Skeletal muscle tissue (tissue), 4 donors: ENCODE data around the gene NOBOX. TPM values are rescaled to one million over a fixed set of nuclear protein-coding genes. Genes with fewer than 3 reads are reported as not detected.
"Not testable (repeated sequence)": the region's sequence is repeated elsewhere in the genome, so short reads cannot be mapped to it uniquely, and the experiment has no call there.

Experiments
- H3K27ac ChIP-seq: one replicate; pipeline ENCODE4 v1.7.0; 2013; ENCODE audit warnings: mild to moderate bottlenecking, low read depth, low read length, inconsistent platforms
- H3K27me3 ChIP-seq, 3 donors: one replicate each; pipeline ENCODE4 v1.7.0; 2013; ENCODE audit warnings: low read length in 3 of 3; ENCODE audit not compliant: control insufficient read depth in 3 of 3, insufficient read depth in 3 of 3
- H3K36me3 ChIP-seq, 3 donors: one replicate each; pipeline ENCODE4 v1.7.0; 2013; ENCODE audit warnings: low read length in 3 of 3; ENCODE audit not compliant: control insufficient read depth in 3 of 3, insufficient read depth in 3 of 3
- H3K4me1 ChIP-seq, 3 donors: one replicate each; pipeline ENCODE4 v1.7.0; 2013; ENCODE audit warnings: low read length in 3 of 3, mild to moderate bottlenecking in 3 of 3; ENCODE audit not compliant: control insufficient read depth in 3 of 3, insufficient read depth in 3 of 3
- H3K4me3 ChIP-seq, 3 donors: one replicate each; pipeline ENCODE4 v1.7.0; 2013; ENCODE audit warnings: low read length in 3 of 3
- H3K9ac ChIP-seq, 3 donors: one replicate each; pipeline ENCODE4 v1.7.0; 2013; ENCODE audit warnings: low read length in 3 of 3, mild to moderate bottlenecking in 3 of 3, moderate library complexity in 2 of 3, low read depth in 1 of 3
- H3K9me3 ChIP-seq, 3 donors: one replicate each; pipeline ENCODE4 v1.7.0; 2013; ENCODE audit warnings: low read length in 3 of 3; ENCODE audit not compliant: control insufficient read depth in 3 of 3
- total RNA-seq: library from RNA; depleted of rRNA; stranded (reverse); fragments of >200 nt; gene quantifications from one replicate; pipeline ENCODE4 v1.2.3, GENCODE V29; 2014
- donor health status: Osteomylitis.

Gene NOBOX
- total RNA-seq, 1 donor from 2014 or later, result not detected

GRCh38 chr7:144379776-144380384, 23.6 kb downstream of the NOBOX start:
- Histone ChIP-seq H3K27ac (no peak overlapping the region), H3K36me3 (peaks cover 0 to 11% (median 0%) of the 10 kb centered on the region in 3 donors), H3K9ac (no peak overlapping the region), H3K4me3 (no peak overlapping the region), H3K4me1 (no peaks in the 10 kb centered on the region), H3K9me3 (no peaks in the 10 kb centered on the region), H3K27me3 (no peaks in the 10 kb centered on the region)

DNA sequence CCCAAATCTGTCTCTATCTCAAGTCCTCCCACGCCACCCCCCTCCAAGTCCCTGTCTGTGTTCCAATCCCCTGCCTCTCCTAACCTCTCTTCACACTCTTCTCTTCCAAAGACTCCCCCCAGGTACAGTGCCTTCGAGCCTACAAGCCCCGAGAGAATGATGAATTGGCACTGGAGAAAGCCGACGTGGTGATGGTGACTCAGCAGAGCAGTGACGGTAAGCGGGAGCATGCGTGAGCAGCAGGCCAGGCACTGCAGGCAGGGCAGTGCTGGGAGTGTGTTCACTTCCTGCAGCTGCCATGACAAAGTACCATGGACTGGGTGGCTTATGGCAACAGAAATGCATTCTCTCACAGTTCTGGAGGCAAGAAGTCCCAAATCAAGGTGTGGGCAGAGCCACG, 24.8 kb downstream of the NOBOX start:
- Histone ChIP-seq H3K4me1 (no peaks in the 10 kb centered on the region), H3K9me3 (no peaks in the 10 kb centered on the region)

DNA sequence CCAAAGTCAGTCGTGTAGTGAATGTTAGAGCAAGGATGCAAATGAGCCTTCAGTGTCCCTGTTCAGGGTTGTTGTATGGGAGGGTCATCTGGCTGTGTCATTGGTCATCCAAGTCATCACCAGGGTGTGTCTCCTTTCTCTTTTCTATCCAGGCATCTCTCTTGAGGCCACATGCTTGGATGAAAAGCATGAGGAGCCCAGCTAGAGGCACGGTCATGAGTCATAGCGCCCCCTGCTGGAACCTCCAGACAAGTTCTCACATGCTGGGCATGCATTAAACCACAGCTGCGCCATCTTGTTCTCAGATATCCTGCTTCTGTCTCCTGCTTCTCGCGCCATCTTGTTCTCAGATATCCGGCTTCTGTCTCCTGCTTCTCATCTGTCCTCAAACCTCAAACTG, 34.3 kb downstream of the NOBOX start:
- H3K9ac ChIP-seq, result not testable (repeated sequence)

More for the DNA sequence above, 24.8 kb downstream of the NOBOX start:
- Histone ChIP-seq H3K27ac (no peak overlapping the region), H3K4me3 (no peak overlapping the region), H3K9ac (no peak overlapping the region), H3K27me3 (no peaks in the 10 kb centered on the region), H3K36me3 (peaks cover 0 to 11% (median 0%) of the 10 kb centered on the region in 3 donors)

DNA sequence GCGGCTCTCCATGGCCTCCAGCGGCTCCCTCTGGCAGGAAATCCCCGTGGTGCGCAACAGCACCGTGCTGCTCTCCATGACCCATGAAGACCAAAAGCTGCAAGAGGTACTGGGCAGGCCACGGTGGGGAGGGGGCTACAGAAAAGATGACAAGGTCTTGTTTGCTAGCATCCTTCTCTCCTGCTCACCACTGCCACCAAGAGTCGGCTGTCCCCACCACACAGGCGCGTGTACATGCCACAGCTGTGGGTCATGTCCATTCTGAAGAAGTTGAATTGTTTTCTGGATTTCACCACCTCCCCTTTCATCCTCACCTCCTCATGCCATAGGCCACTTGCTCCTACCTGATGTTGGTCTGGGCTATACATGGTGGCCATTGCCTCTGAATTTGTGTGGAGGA, 36.2 kb downstream of the NOBOX start:
- not testable (repeated sequence) for H3K9ac ChIP-seq, H3K27ac ChIP-seq, H3K36me3 ChIP-seq, H3K9me3 ChIP-seq, H3K4me1 ChIP-seq, H3K4me3 ChIP-seq, H3K27me3 ChIP-seq

More for the DNA sequence above, 34.3 kb downstream of the NOBOX start:
- H3K27me3 ChIP-seq, H3K4me1 ChIP-seq, H3K4me3 ChIP-seq, H3K36me3 ChIP-seq, H3K9me3 ChIP-seq, H3K27ac ChIP-seq: not testable (repeated sequence)

GRCh38 chr7:144365523-144365922, 38.0 kb downstream of the NOBOX start:
- not testable (repeated sequence) for H3K36me3 ChIP-seq, H3K4me1 ChIP-seq, H3K27ac ChIP-seq, H3K9me3 ChIP-seq, H3K27me3 ChIP-seq, H3K4me3 ChIP-seq, H3K9ac ChIP-seq

GRCh38 chr7:144362061-144362460, 41.4 kb downstream of the NOBOX start:
- H3K27me3 ChIP-seq, H3K9ac ChIP-seq, H3K27ac ChIP-seq, H3K4me1 ChIP-seq, H3K36me3 ChIP-seq, H3K9me3 ChIP-seq, H3K4me3 ChIP-seq: not testable (repeated sequence)

DNA sequence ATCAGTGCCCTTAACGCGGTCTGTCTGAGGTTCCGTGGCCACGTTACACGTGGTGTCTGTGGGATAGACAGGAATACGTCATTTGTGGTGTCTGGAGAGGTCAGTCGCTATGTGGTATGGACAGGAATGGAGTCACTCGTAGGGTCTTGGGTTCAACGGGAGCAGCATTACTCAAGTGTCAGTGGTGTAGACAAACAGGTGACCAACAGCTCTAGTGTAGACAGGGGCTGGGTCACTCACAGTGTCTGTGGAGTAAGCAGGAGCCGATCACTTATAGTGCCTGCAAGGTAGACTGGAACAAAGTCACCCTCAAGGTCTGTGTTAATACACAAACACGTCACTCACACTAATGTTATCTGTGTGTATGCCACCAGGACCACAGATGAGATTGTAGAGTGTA, 46.6 kb downstream of the NOBOX start:
- not testable (repeated sequence) for H3K27ac ChIP-seq, H3K9me3 ChIP-seq, H3K4me1 ChIP-seq, H3K27me3 ChIP-seq, H3K4me3 ChIP-seq, H3K9ac ChIP-seq, H3K36me3 ChIP-seq

GRCh38 chr7:144356185-144356584, 47.3 kb downstream of the NOBOX start:
- not testable (repeated sequence) for H3K9me3 ChIP-seq, H3K27me3 ChIP-seq, H3K4me1 ChIP-seq, H3K36me3 ChIP-seq, H3K27ac ChIP-seq, H3K9ac ChIP-seq, H3K4me3 ChIP-seq

DNA sequence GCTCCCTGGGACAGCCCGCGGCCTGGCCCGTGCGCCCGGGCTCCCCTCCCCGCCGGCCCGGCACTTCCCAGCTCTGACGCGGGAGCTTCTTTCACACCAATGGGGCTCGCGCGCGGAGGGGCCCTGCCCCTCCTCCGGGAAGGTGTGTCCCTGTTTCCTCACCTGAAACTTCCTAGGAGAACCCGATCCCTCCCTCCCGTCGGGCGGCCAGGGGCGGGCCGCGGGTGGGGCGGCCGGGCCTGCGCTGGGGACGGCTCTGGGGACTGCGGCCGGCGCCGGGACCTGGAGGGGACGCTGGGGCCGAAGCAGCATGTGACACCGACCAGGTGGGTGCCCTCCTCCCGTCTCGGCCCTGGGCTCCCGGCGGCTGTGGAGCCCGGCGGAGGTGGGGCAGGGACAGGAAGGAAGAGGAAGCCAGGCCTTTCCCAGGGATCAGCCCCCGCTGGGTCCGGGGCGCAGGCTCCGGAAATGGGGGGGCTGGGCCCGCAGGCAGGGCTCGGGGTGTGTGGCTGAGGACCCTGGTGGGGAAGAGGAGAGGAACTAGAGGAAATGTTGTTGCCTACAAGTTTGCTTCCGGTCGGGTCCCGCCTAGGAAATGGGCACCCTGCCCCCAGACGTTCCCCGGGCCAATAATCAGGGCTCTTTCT, 48.2 kb downstream of the NOBOX start, which contains the start of gene ARHGEF5:
Gene ARHGEF5 (plus strand): TSS at position 227 of the 647 bp plus-strand sequence. CDS start 7,268 bp downstream, outside the sequence.
- not testable (repeated sequence) for H3K27ac ChIP-seq, H3K4me3 ChIP-seq, H3K9ac ChIP-seq, H3K36me3 ChIP-seq, H3K27me3 ChIP-seq, H3K9me3 ChIP-seq, H3K4me1 ChIP-seq

GRCh38 chr7:144351667-144352066, 51.8 kb downstream of the NOBOX start:
- not testable (repeated sequence) for H3K4me3 ChIP-seq, H3K36me3 ChIP-seq, H3K4me1 ChIP-seq, H3K9ac ChIP-seq, H3K9me3 ChIP-seq, H3K27me3 ChIP-seq, H3K27ac ChIP-seq
